Measurements from ENCODE around the gene EYA2.
"Not testable (repeated sequence)": the region's sequence is repeated elsewhere in the genome, so short reads cannot be mapped to it uniquely, and the experiment has no call there.

EYA2 gene

DNA sequence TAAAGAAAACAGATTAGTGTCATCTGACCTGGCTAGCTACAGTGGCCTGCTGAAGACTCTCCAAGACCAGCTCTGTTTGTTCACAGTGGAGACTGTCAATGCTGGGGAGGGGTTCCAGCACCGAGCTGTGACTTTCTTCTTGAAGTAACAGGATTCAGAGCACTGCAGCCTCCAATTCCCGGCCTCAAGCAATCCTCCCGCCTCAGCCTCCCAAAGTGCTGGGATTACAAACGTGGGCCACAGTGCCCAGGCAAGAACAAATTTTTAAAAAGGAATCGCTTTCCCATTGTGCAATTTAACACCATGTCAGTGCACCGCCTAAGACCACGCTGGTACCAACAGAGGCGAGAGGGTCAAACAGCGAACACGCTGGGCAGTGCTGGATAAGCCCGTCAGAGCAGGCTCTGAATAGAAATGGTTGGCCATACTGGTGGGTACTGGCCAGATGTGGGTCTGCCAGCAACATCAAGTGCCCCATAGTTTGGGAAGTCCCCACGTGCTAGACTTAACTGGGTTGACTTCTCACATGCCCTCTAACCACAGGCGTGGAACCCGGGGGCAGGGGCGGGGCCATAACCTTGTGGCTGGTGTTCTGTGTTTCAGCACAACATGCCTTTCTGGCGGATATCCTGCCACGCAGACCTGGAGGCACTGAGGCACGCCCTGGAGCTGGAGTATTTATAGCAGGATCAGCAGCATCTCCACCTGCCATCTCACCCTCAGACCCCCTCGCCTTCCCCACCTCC lies 293.0 kb downstream of the EYA2 start:
- no peak for DNase-seq

- DNase-seq, result no peak
Observed at GRCh38 chr20:47188540-47188939, 293.9 kb downstream of the EYA2 start.

DNA sequence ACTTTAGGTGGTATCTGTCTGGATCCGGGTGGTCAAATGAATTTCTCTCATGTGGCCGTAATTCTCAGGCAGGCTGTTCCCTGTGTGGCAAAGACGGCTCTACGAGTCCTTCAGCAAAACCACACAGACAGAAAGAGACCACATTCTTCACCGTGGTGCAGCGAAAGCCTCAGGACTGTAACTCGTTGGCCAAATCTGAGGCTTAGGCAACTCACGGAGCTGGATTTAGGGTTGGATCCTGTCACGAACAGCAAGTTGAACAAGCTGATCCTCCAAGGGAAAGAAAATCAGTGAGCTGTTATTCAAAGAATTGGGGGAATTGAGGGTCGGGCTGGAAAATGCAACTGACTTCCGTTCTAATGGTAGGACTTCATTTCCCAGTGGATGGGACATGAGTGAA lies 294.4 kb downstream of the EYA2 start:
- no peak for DNase-seq

DNA sequence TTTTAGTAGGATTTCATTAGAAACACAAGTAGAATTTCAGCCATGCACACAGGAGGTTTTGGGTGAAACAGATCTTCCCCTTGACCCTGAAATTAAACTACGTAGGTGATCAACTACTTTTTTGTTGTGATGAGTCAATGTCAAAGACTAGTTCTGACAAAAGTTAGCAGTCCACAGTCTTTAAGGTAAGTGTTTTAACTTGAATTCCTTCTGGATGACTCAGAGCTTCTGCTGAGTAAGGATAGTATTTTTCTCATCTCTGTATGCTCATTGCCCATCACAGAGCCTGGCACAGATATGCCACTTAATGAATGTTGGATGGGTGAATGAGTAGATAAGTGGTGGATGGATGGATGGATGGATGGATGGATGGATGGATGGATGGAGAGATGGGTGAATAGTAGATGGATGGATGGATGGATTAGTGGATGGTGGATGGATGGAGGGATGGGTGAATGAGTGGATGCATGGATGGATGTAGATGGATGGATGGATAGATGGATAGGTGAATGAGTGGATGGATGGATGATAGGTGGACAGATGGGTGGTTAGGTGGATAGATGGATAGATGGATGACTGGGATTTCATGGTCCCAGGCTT lies 296.5 kb downstream of the EYA2 start:
- DNase-seq, result no peak

GRCh38 chr20:47191956-47192355 lies 297.3 kb downstream of the EYA2 start:
- DNase-seq, result no peak

- DNase-seq, result no peak
Observed at GRCh38 chr20:47195573-47195972, 300.9 kb downstream of the EYA2 start.

DNA sequence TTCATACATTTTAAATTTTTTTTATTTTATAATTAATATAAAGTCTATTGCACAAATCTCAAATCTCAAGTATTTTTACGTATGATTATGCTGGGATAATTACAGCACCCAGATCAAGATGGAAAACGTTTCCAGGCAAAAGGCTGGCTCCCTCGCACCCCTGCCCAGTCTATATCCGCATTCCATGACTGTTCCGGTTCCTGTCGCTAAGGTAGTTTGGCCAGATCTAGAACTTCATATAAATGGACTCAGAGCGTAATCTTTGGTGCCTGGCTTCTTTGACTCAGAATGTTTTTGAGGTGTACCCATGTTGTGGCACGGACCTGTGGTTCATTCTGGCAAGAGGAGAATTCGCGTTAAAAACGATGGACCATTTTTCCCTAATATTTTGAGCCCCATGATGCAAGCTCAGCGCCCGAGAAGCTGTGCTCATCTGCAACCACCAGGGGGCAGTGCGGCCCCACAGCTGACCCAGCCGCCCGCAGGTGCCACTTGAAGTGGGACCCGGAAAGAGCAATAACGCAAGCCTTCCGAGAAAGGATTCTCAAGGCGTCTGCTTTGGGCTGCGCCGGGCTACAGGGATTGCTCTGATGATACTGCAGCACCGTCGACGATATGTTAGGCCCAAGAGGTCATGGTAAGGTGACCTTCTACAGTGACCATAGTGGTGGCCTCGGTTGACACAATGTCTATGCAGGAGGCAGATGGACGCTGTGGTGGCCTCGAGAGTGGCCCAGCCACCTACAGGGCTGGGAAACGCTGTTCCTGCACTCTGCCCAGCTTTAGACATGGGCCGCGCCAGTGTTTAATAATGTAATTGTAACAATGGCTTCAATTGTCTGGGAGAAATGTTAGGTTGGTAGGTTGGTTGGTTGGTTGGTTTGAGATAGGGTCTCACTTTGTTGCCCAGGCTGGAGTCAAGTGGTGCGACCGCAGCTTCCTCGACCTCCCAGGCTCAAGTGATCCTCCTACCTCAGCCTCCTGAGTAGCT lies 301.7 kb downstream of the EYA2 start:
- DNase-seq, result peak; percentile 27

DNA sequence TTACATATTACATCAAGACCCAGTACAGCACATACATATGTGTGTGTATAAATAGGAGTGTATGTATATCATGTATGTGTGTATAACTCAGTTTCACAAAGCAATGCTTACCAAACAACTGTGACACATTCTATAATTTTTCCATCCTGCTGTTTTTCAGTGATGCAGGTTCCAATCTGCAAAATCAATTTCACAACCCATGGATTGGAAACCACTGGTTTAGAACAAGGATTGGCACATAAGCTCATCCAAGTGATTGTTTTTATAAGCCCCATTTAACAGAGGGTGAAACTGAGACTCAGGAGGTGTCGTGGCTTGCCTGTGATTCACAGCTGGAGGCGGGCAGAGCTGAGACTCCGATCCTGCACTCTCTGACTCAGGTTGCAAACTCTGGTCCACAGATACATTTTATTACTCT lies 303.6 kb downstream of the EYA2 start:
- DNase-seq, result no peak

- DNase-seq, result no peak
Observed at GRCh38 chr20:47198996-47199552, 304.4 kb downstream of the EYA2 start.

- DNase-seq, result no peak
Observed at GRCh38 chr20:47201074-47201730, 306.6 kb downstream of the EYA2 start.

- no peak for DNase-seq
Observed at GRCh38 chr20:47202733-47203667, 308.4 kb downstream of the EYA2 start.

- DNase-seq, result no peak
Observed at GRCh38 chr20:47204008-47204849, 309.6 kb downstream of the EYA2 start.

- not testable (repeated sequence) for DNase-seq
Observed at GRCh38 chr20:47204850-47205122, 310.1 kb downstream of the EYA2 start.

DNA sequence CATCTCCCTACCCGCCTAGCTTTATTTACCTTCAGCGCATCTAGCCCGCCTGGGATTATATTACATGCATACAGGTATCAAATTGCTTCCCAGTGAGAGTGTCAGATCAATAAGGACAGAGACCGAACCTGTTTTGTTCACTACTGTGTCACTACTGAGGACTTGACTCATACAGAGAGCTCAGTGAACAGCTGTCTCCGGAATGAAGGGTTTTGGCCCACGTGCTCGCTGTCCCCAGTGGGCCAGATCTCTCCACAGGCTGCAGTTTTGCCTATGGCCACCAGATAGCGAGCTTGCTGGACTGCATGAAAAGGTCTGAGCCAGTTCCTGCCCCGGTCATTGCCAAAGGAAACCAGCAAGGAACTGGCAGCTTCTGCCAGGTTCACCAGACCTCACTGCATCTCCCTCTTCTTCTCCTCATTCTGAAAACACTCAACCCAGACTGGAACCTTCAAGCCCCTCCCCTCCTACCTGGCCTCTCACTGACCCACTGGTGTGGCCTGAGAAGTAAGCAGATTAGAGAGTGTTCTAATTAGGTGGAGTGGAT lies 311.0 kb downstream of the EYA2 start:
- peak; percentile 69 for DNase-seq

GRCh38 chr20:47206552-47206951 lies 311.9 kb downstream of the EYA2 start:
- DNase-seq, result not testable (repeated sequence)

GRCh38 chr20:47206962-47207641 lies 312.5 kb downstream of the EYA2 start:
- DNase-seq, result no peak

DNA sequence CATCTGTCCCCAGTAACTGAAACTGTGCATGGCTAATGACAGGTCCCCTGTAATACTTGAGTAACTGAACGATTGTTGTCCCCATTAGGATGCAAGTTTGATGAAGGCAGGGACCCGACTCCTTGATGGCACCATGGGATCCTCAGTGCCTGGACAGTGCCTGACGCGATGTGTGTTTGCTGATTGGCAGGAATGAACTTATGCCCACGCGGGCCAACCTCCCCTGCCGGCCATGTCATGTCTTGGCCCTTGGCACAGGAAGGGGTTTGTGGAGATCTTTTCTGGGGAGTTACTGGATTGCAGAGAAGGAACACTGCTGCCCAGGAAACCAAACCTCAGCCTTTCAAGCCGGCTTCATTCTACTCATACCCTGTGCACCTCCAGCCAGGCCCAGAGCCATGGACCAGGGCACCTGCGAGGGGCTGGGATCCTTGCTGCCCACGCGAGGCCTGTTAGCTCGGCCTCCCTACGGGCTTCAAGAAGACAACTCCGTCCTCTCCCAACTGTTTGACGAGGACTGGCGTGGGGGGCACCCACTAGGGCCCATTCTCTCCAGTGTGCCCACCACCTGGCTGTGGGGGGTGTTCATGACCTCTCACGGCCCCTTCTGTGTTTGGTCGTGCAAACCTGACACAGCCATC lies 314.0 kb downstream of the EYA2 start:
- DNase-seq, result no peak

DNA sequence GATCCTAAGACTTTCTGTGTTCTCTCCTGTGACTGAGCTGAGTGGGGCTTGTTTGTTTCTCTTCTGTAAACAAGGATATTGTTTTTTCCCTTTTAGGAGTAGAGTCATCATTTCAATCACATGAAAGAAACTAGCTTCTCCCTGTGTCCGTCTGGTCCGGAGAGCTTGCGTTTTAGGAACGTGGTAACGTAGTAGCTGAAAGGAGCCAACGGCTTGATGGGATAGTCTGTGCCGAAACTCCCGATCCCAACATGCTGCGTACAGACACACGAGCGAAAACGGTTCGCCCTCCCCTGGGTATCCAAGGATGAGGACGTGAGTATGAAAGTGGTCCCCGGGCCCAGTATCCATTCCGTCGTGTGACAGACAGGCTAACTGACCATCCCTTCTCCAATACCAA lies 315.3 kb downstream of the EYA2 start:
- no peak for DNase-seq

GRCh38 chr20:47210470-47210869 lies 315.8 kb downstream of the EYA2 start:
- DNase-seq, result no peak
